ENCODE measurements around the gene DOK7.

Gene DOK7

GRCh38 chr4:3487861-3488260 lies 24.8 kb downstream of the DOK7 start:
- TF ChIP-seq ZNF70 (CRISPR knock-in tag; IDR thresholded peaks at IDR 0.05) (no peak), TSHZ2 (CRISPR knock-in tag; IDR thresholded peaks at IDR 0.05) (no peak), PPARA (CRISPR knock-in tag; IDR thresholded peaks at IDR 0.05; ENCODE audit: borderline replicate concordance) (no peak), SNAI2 (CRISPR knock-in tag; IDR thresholded peaks at IDR 0.05) (no peak), ZC3H10 (CRISPR knock-in tag; IDR thresholded peaks at IDR 0.05) (no peak), ZFP30 (CRISPR knock-in tag; IDR thresholded peaks at IDR 0.05) (no peak), CSRNP3 (CRISPR knock-in tag; IDR thresholded peaks at IDR 0.05) (no peak)
- no peak for ATAC-seq

GRCh38 chr4:3488820-3489219 lies 25.7 kb downstream of the DOK7 start:
- no peak for TF ChIP-seq GLIS3 (CRISPR knock-in tag; IDR thresholded peaks at IDR 0.05)
- no peak for TF ChIP-seq BACH2 (CRISPR knock-in tag; IDR thresholded peaks at IDR 0.05; ENCODE audit: borderline replicate concordance)
- no peak for TF ChIP-seq ZFP3 (CRISPR knock-in tag; IDR thresholded peaks at IDR 0.05)
- no peak for TF ChIP-seq CREB5 (CRISPR knock-in tag; IDR thresholded peaks at IDR 0.05; ENCODE audit: low read depth)
- no peak for TF ChIP-seq ZNF70 (CRISPR knock-in tag; IDR thresholded peaks at IDR 0.05)
- TF ChIP-seq CSDC2 (CRISPR knock-in tag; IDR thresholded peaks at IDR 0.05), result no peak
- ATAC-seq, result no peak

GRCh38 chr4:3489451-3489962 lies 26.4 kb downstream of the DOK7 start:
- TF ChIP-seq ZNF8 (CRISPR knock-in tag; IDR thresholded peaks at IDR 0.05) (no peak), PPARA (CRISPR knock-in tag; IDR thresholded peaks at IDR 0.05; ENCODE audit: borderline replicate concordance) (no peak), ZFP3 (CRISPR knock-in tag; IDR thresholded peaks at IDR 0.05) (no peak), CSDC2 (CRISPR knock-in tag; IDR thresholded peaks at IDR 0.05) (no peak), ISL1 (CRISPR knock-in tag; IDR thresholded peaks at IDR 0.05) (no peak), GLIS3 (CRISPR knock-in tag; IDR thresholded peaks at IDR 0.05) (no peak), SNAI2 (CRISPR knock-in tag; IDR thresholded peaks at IDR 0.05) (no peak), ZC3H10 (CRISPR knock-in tag; IDR thresholded peaks at IDR 0.05) (no peak), CSRNP3 (CRISPR knock-in tag; IDR thresholded peaks at IDR 0.05) (no peak), RARB (CRISPR knock-in tag; IDR thresholded peaks at IDR 0.05) (no peak), TOX (CRISPR knock-in tag; IDR thresholded peaks at IDR 0.05; ENCODE audit: borderline replicate concordance) (no peak), ZNF70 (CRISPR knock-in tag; IDR thresholded peaks at IDR 0.05) (no peak), ZNF565 (CRISPR knock-in tag; conservative IDR thresholded peaks at IDR 0.05; ENCODE audit: low read depth) (no peak), CREB5 (CRISPR knock-in tag; IDR thresholded peaks at IDR 0.05; ENCODE audit: low read depth) (no peak)
- ATAC-seq, result 0 out of 3 replicates have a peak, but pooled peaks have one; percentile 3

- peak; percentile 10 for ATAC-seq
- no peak for TF ChIP-seq PATZ1 (CRISPR knock-in tag; IDR thresholded peaks at IDR 0.05; ENCODE audit: borderline replicate concordance)
- no peak for TF ChIP-seq POU6F1 (CRISPR knock-in tag; IDR thresholded peaks at IDR 0.05; ENCODE audit: borderline replicate concordance, low read depth)
- no peak for TF ChIP-seq ZFP30 (CRISPR knock-in tag; IDR thresholded peaks at IDR 0.05)
- TF ChIP-seq GLIS3 (CRISPR knock-in tag; IDR thresholded peaks at IDR 0.05), result no peak
- no peak for TF ChIP-seq CSRNP3 (CRISPR knock-in tag; IDR thresholded peaks at IDR 0.05)
- TF ChIP-seq OSR1 (CRISPR knock-in tag; IDR thresholded peaks at IDR 0.05), result no peak
- no peak for TF ChIP-seq RARB (CRISPR knock-in tag; IDR thresholded peaks at IDR 0.05)
- no peak for TF ChIP-seq ZFP3 (CRISPR knock-in tag; IDR thresholded peaks at IDR 0.05)
These were observed 28.7 kb downstream of the DOK7 start for GRCh38 chr4:3491681-3492405.
